GM23338 (cell line): Measurements from ENCODE around the gene SNRPB2. TPM values are rescaled to one million over a fixed set of nuclear protein-coding genes. Genes with fewer than 3 reads are reported as not detected.

ENCODE experiments used
- ATAC-seq: fragments of 200-7000 bp; cut with Tn5 transposase; 3 replicates; pipeline ENCODE4 v1.9.1; 2020
- DNase-seq: peaks from one replicate; pipeline ENCODE4 v3.0.0-alpha.2; 2015; ENCODE audit warnings: low spot score
- H2AFZ ChIP-seq: fragments of 200-600 bp; sonication (generic); 2 replicates; pipeline ENCODE4 v1.8.0; 2016; ENCODE audit warnings: antibody characterized with exemption, mild to moderate bottlenecking, moderate library complexity
- H3F3A ChIP-seq: fragments of 200-600 bp; sonication (generic); replicated peaks from 2 replicates; pipeline ENCODE4 v1.8.0; 2017; ENCODE audit warnings: antibody characterized with exemption, mixed run types, low read depth
- H3K27ac ChIP-seq: fragments of 200-600 bp; sonication (generic); 2 replicates; pipeline ENCODE4 v1.6.1; 2016; ENCODE audit warnings: low read depth
- H3K27me3 ChIP-seq: fragments of 200-600 bp; sonication (generic); 2 replicates; pipeline ENCODE4 v1.8.0; 2016; ENCODE audit warnings: mild to moderate bottlenecking, mixed run types, moderate library complexity; ENCODE audit not compliant: insufficient read depth
- H3K36me3 ChIP-seq: fragments of 200-600 bp; sonication (generic); 2 replicates; pipeline ENCODE4 v1.8.0; 2016; ENCODE audit warnings: mild to moderate bottlenecking; ENCODE audit not compliant: insufficient read depth
- H3K4me1 ChIP-seq: fragments of 200-600 bp; sonication (generic); 2 replicates; pipeline ENCODE4 v1.8.0; 2016; ENCODE audit warnings: mild to moderate bottlenecking, moderate library complexity; ENCODE audit not compliant: insufficient read depth
- H3K4me2 ChIP-seq: fragments of 200-600 bp; sonication (generic); 2 replicates; pipeline ENCODE4 v1.7.1; 2017; ENCODE audit warnings: mixed run types
- H3K4me3 ChIP-seq: fragments of 200-600 bp; sonication (generic); 2 replicates; pipeline ENCODE4 v1.6.1; 2016; ENCODE audit warnings: mixed run types
- H3K79me2 ChIP-seq: fragments of 200-600 bp; sonication (generic); replicated peaks from 2 replicates; pipeline ENCODE4 v1.8.0; 2017; ENCODE audit warnings: mild to moderate bottlenecking; ENCODE audit not compliant: insufficient read depth
- H3K9me2 ChIP-seq: fragments of 200-600 bp; sonication (generic); 2 replicates; pipeline ENCODE4 v1.8.0; 2017; ENCODE audit not compliant: insufficient read depth
- H4K20me1 ChIP-seq: fragments of 200-600 bp; sonication (generic); replicated peaks from 2 replicates; pipeline ENCODE4 v1.8.0; 2017; ENCODE audit warnings: mild to moderate bottlenecking; ENCODE audit not compliant: insufficient read depth
- H3K27ac Mint-ChIP-seq: 2 replicates; pipeline ENCODE4 v1.8.0; 2020; ENCODE audit warnings: inconsistent platforms, mild to moderate bottlenecking, moderate library complexity, mixed read lengths
- H3K27me3 Mint-ChIP-seq: 3 replicates; pipeline ENCODE4 v1.8.0; 2022; ENCODE audit warnings: low read depth, mild to moderate bottlenecking, moderate library complexity, mixed read lengths, inconsistent platforms; ENCODE audit not compliant: insufficient read depth, poor library complexity
- H3K36me3 Mint-ChIP-seq: 3 replicates; pipeline ENCODE4 v1.8.0; 2021; ENCODE audit warnings: low read depth, mild to moderate bottlenecking, inconsistent platforms, moderate library complexity, mixed read lengths
- H3K4me1 Mint-ChIP-seq: 3 replicates; pipeline ENCODE4 v1.8.0; 2020; ENCODE audit warnings: mild to moderate bottlenecking, inconsistent platforms, mixed read lengths
- H3K4me3 Mint-ChIP-seq: 3 replicates; pipeline ENCODE4 v1.8.0; 2021; ENCODE audit warnings: moderate library complexity, mild to moderate bottlenecking, inconsistent platforms, mixed read lengths
- H3K9me3 Mint-ChIP-seq: 3 replicates; pipeline ENCODE4 v1.8.0; 2020; ENCODE audit warnings: moderate library complexity, mild to moderate bottlenecking, inconsistent platforms, mixed read lengths
- CREB1 ChIP-seq: fragments of 250-450 bp; sonication (Bioruptor Pico); IDR thresholded peaks from 2 replicates; pipeline ENCODE4 v1.5.0; 2020; ENCODE audit warnings: low read depth, mild to moderate bottlenecking, moderate library complexity
- CTCF ChIP-seq, 2 experiments: fragments of 200-600 bp in 1 of 2; sonication (generic) in 1 of 2; conservative IDR thresholded peaks; 2 replicates each; pipeline versions ENCODE4 v1.5.1 to v1.6.1; 2016 to 2017; ENCODE audit warnings: antibody characterized with exemption in 2 of 2, low read depth in 2 of 2, mild to moderate bottlenecking in 2 of 2, moderate library complexity in 1 of 2
- EZH2 ChIP-seq: fragments of 200-600 bp; sonication (generic); IDR thresholded peaks from one replicate; pipeline ENCODE4 v1.8.0; 2017; ENCODE audit warnings: antibody characterized with exemption, mild to moderate bottlenecking, low read depth; ENCODE audit not compliant: unreplicated experiment
- EZH2phosphoT487 ChIP-seq: fragments of 200-600 bp; sonication (generic); IDR thresholded peaks from one replicate; pipeline ENCODE4 v1.8.1; 2018; ENCODE audit warnings: antibody characterized with exemption; ENCODE audit not compliant: unreplicated experiment
- JUNB ChIP-seq: IDR thresholded peaks from one replicate; pipeline ENCODE4 v1.6.1; 2016; ENCODE audit warnings: antibody characterized with exemption; ENCODE audit not compliant: unreplicated experiment
- NANOG ChIP-seq: IDR thresholded peaks from 2 replicates; pipeline ENCODE4 v1.6.1; 2016; ENCODE audit warnings: antibody characterized with exemption, borderline replicate concordance
- POLR2AphosphoS5 ChIP-seq: IDR thresholded peaks from 2 replicates; pipeline ENCODE4 v1.6.1; 2016; ENCODE audit warnings: antibody characterized with exemption, low read depth
- REST ChIP-seq: IDR thresholded peaks from one replicate; pipeline ENCODE4 v1.6.1; 2018; ENCODE audit warnings: antibody characterized with exemption; ENCODE audit not compliant: unreplicated experiment
- ZNF462 ChIP-seq: fragments of 250-450 bp; sonication (Bioruptor Pico); IDR thresholded peaks from 2 replicates; pipeline ENCODE4 v1.5.0; 2020; ENCODE audit warnings: mild to moderate bottlenecking, moderate library complexity
- polyA plus RNA-seq: library from polyadenylated mRNA; unstranded; fragments of >200 nt; fragmentation: Nextera tagmentation; extraction: Ambion mirVana; gene quantifications from 2 replicates; pipeline ENCODE4 v1.2.1, GENCODE V29; 2016
- total RNA-seq: library from RNA; depleted of rRNA; stranded (reverse); fragments of >200 nt; shearing (Covaris generic); gene quantifications from 2 replicates; pipeline ENCODE4 v1.2.3, GENCODE V29; 2014

SNRPB2 gene
- total and polyA plus RNA-seq, 2 experiments from 2014 or later: 94.9 to 377 TPM

- TF ChIP-seq REST (no peak), CTCF (conservative IDR thresholded peaks at IDR 0.05; ENCODE audit: low read depth in 2 of 2) (no peak), EZH2 (no peak), POLR2AphosphoS5 (no peak)
Measured at GRCh38 chr20:16744178-16744807, 14.5 kb downstream of the SNRPB2 start (continued).

- no peak overlapping the region for H3K4me3 ChIP-seq
- no peaks in the 10 kb centered on the region for H3K79me2 ChIP-seq
- H3K4me2 ChIP-seq: no peak overlapping the region
- no peaks in the 10 kb centered on the region for H3F3A ChIP-seq
- no peak overlapping the region for H3K27ac Mint-ChIP-seq
- H3K9me3 Mint-ChIP-seq: no peaks in the 10 kb centered on the region
- no peak overlapping the region for H3K4me3 Mint-ChIP-seq
- no peaks in the 10 kb centered on the region for H3K9me2 ChIP-seq
- H4K20me1 ChIP-seq: no peaks in the 10 kb centered on the region
- no peaks in the 10 kb centered on the region for H3K27me3 ChIP-seq
- no peak for DNase-seq
- H3K36me3 Mint-ChIP-seq: peaks cover 9% of the 10 kb centered on the region
- H2AFZ ChIP-seq: no peak overlapping the region
- H3K36me3 ChIP-seq: peaks cover 16% of the 10 kb centered on the region
- peaks cover 11% of the 10 kb centered on the region; the same call in 2 of the 3 replicates for H3K4me1 Mint-ChIP-seq
- H3K4me1 ChIP-seq: no peaks in the 10 kb centered on the region
- no peak for ATAC-seq
- no peak overlapping the region for H3K27ac ChIP-seq
- peaks cover 2% of the 10 kb centered on the region for H3K27me3 Mint-ChIP-seq
- no peak for TF ChIP-seq JUNB
- no peak for TF ChIP-seq ZNF462 (CRISPR knock-in tag)
- TF ChIP-seq NANOG: no peak
- no peak for TF ChIP-seq REST
- no peak for TF ChIP-seq EZH2phosphoT487
- no peak for TF ChIP-seq CREB1
Measured at GRCh38 chr20:16745204-16745603, 15.4 kb downstream of the SNRPB2 start.
